Retinal pigment epithelial cell (primary cell): ENCODE results near the gene ANTXR2.
A peak's percentile ranks its signal among the peaks of the same experiment; 100 is the strongest.

Source experiments
- DNase-seq: peaks from one replicate; pipeline ENCODE4 v3.0.0-alpha.2; 2010; ENCODE audit warnings: low read depth
- H3K4me3 ChIP-seq: 2 replicates; pipeline ENCODE4 v1.5.1; 2011; ENCODE audit warnings: mild to moderate bottlenecking, low read length, control low read depth, moderate library complexity
- CTCF ChIP-seq: conservative IDR thresholded peaks from 2 replicates; pipeline ENCODE4 v1.5.1; 2011; ENCODE audit warnings: low read depth, low read length, control low read depth, inconsistent platforms

The ANTXR2 gene

GRCh38 chr4:80111276-80111675 is 38.2 kb upstream of the ANTXR2 start:
- no peak for DNase-seq
- no peak for TF ChIP-seq CTCF
- H3K4me3 ChIP-seq, result no peak overlapping the region

- TF ChIP-seq CTCF, result no peak
- H3K4me3 ChIP-seq, result no peak overlapping the region
- no peak for DNase-seq
Measured at GRCh38 chr4:80107374-80107773, 34.3 kb upstream of the ANTXR2 start.

GRCh38 chr4:80104927-80105326 is 31.9 kb upstream of the ANTXR2 start:
- TF ChIP-seq CTCF, result no peak
- H3K4me3 ChIP-seq, result no peak overlapping the region
- DNase-seq, result no peak

- no peak for TF ChIP-seq CTCF
- no peak overlapping the region for H3K4me3 ChIP-seq
- DNase-seq, result no peak
Measured at GRCh38 chr4:80103629-80104028, 30.6 kb upstream of the ANTXR2 start.

GRCh38 chr4:80101792-80102116 is 28.7 kb upstream of the ANTXR2 start:
- DNase-seq, result peak; percentile 53
- H3K4me3 ChIP-seq, result no peak overlapping the region
- no peak for TF ChIP-seq CTCF

- DNase-seq, result peak; percentile 27
Measured at GRCh38 chr4:80101071-80101791, 28.2 kb upstream of the ANTXR2 start.

More at GRCh38 chr4:80101071-80101791, 28.2 kb upstream of the ANTXR2 start:
- no peak for TF ChIP-seq CTCF
- no peak overlapping the region for H3K4me3 ChIP-seq
